Measurements from ENCODE around the gene SLC44A4.

DNA sequence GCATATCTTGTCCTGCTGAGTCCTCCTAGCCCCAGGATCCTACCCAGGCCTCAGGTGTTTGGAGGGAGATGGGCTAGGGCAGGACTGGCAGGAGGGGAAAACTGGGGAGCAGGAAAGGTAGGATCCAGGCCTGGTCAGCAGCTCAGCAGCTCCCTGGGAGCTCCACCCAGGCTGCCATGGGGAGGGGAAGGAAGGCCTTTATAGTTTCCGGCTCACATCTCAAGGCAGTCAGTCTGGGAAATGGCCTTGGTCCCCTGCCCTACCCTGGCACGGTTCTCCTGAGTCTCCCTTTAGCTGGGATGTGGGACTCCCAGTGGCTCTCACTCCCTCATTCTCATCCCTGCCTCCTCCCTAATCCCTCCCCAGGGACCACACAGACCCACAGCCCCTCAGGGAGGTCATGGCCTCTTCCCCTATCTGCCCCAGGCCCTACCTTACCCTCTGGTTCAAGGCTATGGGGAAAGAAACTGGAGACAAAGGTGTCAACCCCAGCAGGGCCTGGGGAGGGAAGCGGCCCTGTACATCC lies 1.6 kb downstream of the SLC44A4 start:
- TF ChIP-seq POLR2AphosphoS5 (IDR thresholded peaks at IDR 0.05; ENCODE audit: low read depth, low read length) (no peak), TAF1 (IDR thresholded peaks at IDR 0.05; ENCODE audit: borderline replicate concordance, insufficient read depth, low read length) (no peak)
- TF ChIP-seq, protein P1, sequence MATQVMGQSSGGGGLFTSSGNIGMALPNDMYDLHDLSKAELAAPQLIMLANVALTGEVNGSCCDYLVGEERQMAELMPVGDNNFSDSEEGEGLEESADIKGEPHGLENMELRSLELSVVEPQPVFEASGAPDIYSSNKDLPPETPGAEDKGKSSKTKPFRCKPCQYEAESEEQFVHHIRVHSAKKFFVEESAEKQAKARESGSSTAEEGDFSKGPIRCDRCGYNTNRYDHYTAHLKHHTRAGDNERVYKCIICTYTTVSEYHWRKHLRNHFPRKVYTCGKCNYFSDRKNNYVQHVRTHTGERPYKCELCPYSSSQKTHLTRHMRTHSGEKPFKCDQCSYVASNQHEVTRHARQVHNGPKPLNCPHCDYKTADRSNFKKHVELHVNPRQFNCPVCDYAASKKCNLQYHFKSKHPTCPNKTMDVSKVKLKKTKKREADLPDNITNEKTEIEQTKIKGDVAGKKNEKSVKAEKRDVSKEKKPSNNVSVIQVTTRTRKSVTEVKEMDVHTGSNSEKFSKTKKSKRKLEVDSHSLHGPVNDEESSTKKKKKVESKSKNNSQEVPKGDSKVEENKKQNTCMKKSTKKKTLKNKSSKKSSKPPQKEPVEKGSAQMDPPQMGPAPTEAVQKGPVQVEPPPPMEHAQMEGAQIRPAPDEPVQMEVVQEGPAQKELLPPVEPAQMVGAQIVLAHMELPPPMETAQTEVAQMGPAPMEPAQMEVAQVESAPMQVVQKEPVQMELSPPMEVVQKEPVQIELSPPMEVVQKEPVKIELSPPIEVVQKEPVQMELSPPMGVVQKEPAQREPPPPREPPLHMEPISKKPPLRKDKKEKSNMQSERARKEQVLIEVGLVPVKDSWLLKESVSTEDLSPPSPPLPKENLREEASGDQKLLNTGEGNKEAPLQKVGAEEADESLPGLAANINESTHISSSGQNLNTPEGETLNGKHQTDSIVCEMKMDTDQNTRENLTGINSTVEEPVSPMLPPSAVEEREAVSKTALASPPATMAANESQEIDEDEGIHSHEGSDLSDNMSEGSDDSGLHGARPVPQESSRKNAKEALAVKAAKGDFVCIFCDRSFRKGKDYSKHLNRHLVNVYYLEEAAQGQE (IDR thresholded peaks at IDR 0.05; ENCODE audit: insufficient read depth in 1 of 2, low read depth in 2 of 2, low read length in 2 of 2) = no peak

Data from PFSK-1 (cell line).